ENCODE measurements around the gene SHC2. TPM values are rescaled to one million over a fixed set of nuclear protein-coding genes. Genes with fewer than 3 reads are reported as not detected.

Gene SHC2
- total RNA-seq, 2 experiments from 2014 or later, result 0.40 to 0.53 TPM

GRCh38 chr19:496986-497385, 36.2 kb upstream of the SHC2 start:
- no peaks in the 10 kb centered on the region for H3K9me3 Mint-ChIP-seq
- DNase-seq, result no peak
- H3K4me3 Mint-ChIP-seq, result no peak overlapping the region
- ATAC-seq (ENCODE audit: low read depth), result no peak
- peaks cover 6% of the 10 kb centered on the region for H3K4me1 Mint-ChIP-seq
- H3K27ac Mint-ChIP-seq, result no peak overlapping the region
- POLR2A ChIA-PET, result no interaction called here
- H3K36me3 Mint-ChIP-seq, result peaks cover 2% of the 10 kb centered on the region
- peaks cover 24% of the 10 kb centered on the region for H3K27me3 Mint-ChIP-seq

GRCh38 chr19:496112-496665, 35.4 kb upstream of the SHC2 start, which contains the start of gene MADCAM1:
Gene MADCAM1, plus strand, starts transcription at chr19:496486. Its CDS starts 14 bp downstream, at chr19:496500.
- peaks cover 2% of the 10 kb centered on the region for H3K36me3 Mint-ChIP-seq
- no peak within 1 kb of the TSS for H3K4me3 Mint-ChIP-seq
- peaks cover 6% of the 10 kb centered on the region for H3K4me1 Mint-ChIP-seq
- peaks cover 24% of the 10 kb centered on the region for H3K27me3 Mint-ChIP-seq
- ATAC-seq (ENCODE audit: low read depth), result no peak
- POLR2A ChIA-PET, result interaction anchor here (1.0 to 1.1 kb wide), 2 partner anchors 10 to 14 kb away, joined by 4 to 9 read pairs; no protein-coding TSS in a partner anchor
- H3K27ac Mint-ChIP-seq, result no peak within 1 kb of the TSS
- DNase-seq, result no peak
- no peaks in the 10 kb centered on the region for H3K9me3 Mint-ChIP-seq

- H3K9me3 Mint-ChIP-seq, result no peaks in the 10 kb centered on the region
- H3K27ac Mint-ChIP-seq, result no peak overlapping the region
- H3K27me3 Mint-ChIP-seq, result peaks cover 24% of the 10 kb centered on the region
- H3K4me3 Mint-ChIP-seq, result no peak overlapping the region
- peak; percentile 37 for ATAC-seq (ENCODE audit: low read depth)
- H3K4me1 Mint-ChIP-seq, result peaks cover 6% of the 10 kb centered on the region
- peaks cover 2% of the 10 kb centered on the region for H3K36me3 Mint-ChIP-seq
- DNase-seq, result peak; percentile 80
- POLR2A ChIA-PET, result interaction anchor here (1.0 to 1.1 kb wide), 2 partner anchors 11 to 15 kb away, joined by 4 to 9 read pairs; no protein-coding TSS in a partner anchor
Measured at GRCh38 chr19:495402-496111, 34.7 kb upstream of the SHC2 start.

- peaks cover 24% of the 10 kb centered on the region for H3K27me3 Mint-ChIP-seq
- H3K4me3 Mint-ChIP-seq, result no peak overlapping the region
- DNase-seq, result no peak
- POLR2A ChIA-PET, result interaction anchor here (1.0 to 1.1 kb wide), 2 partner anchors 12 to 15 kb away, joined by 4 to 9 read pairs; no protein-coding TSS in a partner anchor
- H3K36me3 Mint-ChIP-seq, result peaks cover 2% of the 10 kb centered on the region
- peaks cover 7% of the 10 kb centered on the region for H3K4me1 Mint-ChIP-seq
- H3K27ac Mint-ChIP-seq, result no peak overlapping the region
- H3K9me3 Mint-ChIP-seq, result no peaks in the 10 kb centered on the region
- no peak for ATAC-seq (ENCODE audit: low read depth)
Measured at GRCh38 chr19:495081-495401, 34.2 kb upstream of the SHC2 start.

- peaks cover 2% of the 10 kb centered on the region for H3K36me3 Mint-ChIP-seq
- POLR2A ChIA-PET, result interaction anchor here (1.0 kb wide), 1 partner anchor 16 kb away, joined by 3 read pairs; no protein-coding TSS in a partner anchor
- no peak overlapping the region for H3K27ac Mint-ChIP-seq
- H3K4me1 Mint-ChIP-seq, result peaks cover 7% of the 10 kb centered on the region
- no peak for DNase-seq
- no peak overlapping the region for H3K4me3 Mint-ChIP-seq
- ATAC-seq (ENCODE audit: low read depth), result no peak
- H3K27me3 Mint-ChIP-seq, result peaks cover 21% of the 10 kb centered on the region
- H3K9me3 Mint-ChIP-seq, result no peaks in the 10 kb centered on the region
Measured at GRCh38 chr19:494171-495080, 33.6 kb upstream of the SHC2 start.

- ATAC-seq (ENCODE audit: low read depth) (no peak), DNase-seq (no peak)
- POLR2A ChIA-PET, result interaction anchor here (1.0 kb wide), 1 partner anchor 17 kb away, joined by 3 read pairs; no protein-coding TSS in a partner anchor
- peaks cover 2% of the 10 kb centered on the region for H3K36me3 Mint-ChIP-seq
- H3K9me3 Mint-ChIP-seq, result no peaks in the 10 kb centered on the region
- H3K27me3 Mint-ChIP-seq, result peaks cover 14% of the 10 kb centered on the region
- H3K27ac Mint-ChIP-seq, result no peak overlapping the region
- H3K4me3 Mint-ChIP-seq, result no peak overlapping the region
- H3K4me1 Mint-ChIP-seq, result peaks cover 4% of the 10 kb centered on the region
Measured at GRCh38 chr19:493391-494170, 32.7 kb upstream of the SHC2 start.

- POLR2A ChIA-PET, result no interaction called here
- Mint-ChIP-seq H3K4me1 (peaks cover 7% of the 10 kb centered on the region), H3K4me3 (no peak overlapping the region), H3K9me3 (no peaks in the 10 kb centered on the region), H3K27me3 (peaks cover 8% of the 10 kb centered on the region), H3K27ac (no peak overlapping the region), H3K36me3 (peaks cover 2% of the 10 kb centered on the region)
- DNase-seq (no peak), ATAC-seq (ENCODE audit: low read depth) (no peak)
Measured at GRCh38 chr19:492091-492531, 31.3 kb upstream of the SHC2 start.

GRCh38 chr19:491146-491741, 30.4 kb upstream of the SHC2 start:
- POLR2A ChIA-PET, result interaction anchor here (1.2 to 1.9 kb wide), 2 partner anchors 16 to 19 kb away, joined by 5 to 7 read pairs; partner anchors contain the start of gene TPGS1
- Mint-ChIP-seq H3K27me3 (peaks cover 8% of the 10 kb centered on the region), H3K4me1 (peaks cover 7% of the 10 kb centered on the region), H3K9me3 (no peaks in the 10 kb centered on the region), H3K36me3 (peaks cover 2% of the 10 kb centered on the region), H3K4me3 (no peak overlapping the region), H3K27ac (no peak overlapping the region)
- DNase-seq (no peak), ATAC-seq (ENCODE audit: low read depth) (no peak)

- H3K9me3 Mint-ChIP-seq, result no peaks in the 10 kb centered on the region
- H3K4me3 Mint-ChIP-seq, result peak overlapping the region; percentile 81
- H3K36me3 Mint-ChIP-seq, result peaks cover 2% of the 10 kb centered on the region
- H3K4me1 Mint-ChIP-seq, result peaks cover 5% of the 10 kb centered on the region
- H3K27ac Mint-ChIP-seq, result peak overlapping the region; percentile 65
- peaks cover 2% of the 10 kb centered on the region for H3K27me3 Mint-ChIP-seq
- peak; percentile 34 for ATAC-seq (ENCODE audit: low read depth)
- no peak for DNase-seq
- POLR2A ChIA-PET, result interaction anchor here (0.7 to 2.7 kb wide), 7 partner anchors 15 to 44 kb away, joined by 3 to 32 read pairs (median 7); partner anchors contain the start of genes CDC34 and TPGS1
Measured at GRCh38 chr19:489418-490196, 28.8 kb upstream of the SHC2 start.

GRCh38 chr19:488505-489417, 27.9 kb upstream of the SHC2 start:
- H3K36me3 Mint-ChIP-seq, result peaks cover 2% of the 10 kb centered on the region
- DNase-seq, result peak; percentile 98
- H3K27me3 Mint-ChIP-seq, result peaks cover 2% of the 10 kb centered on the region
- ATAC-seq (ENCODE audit: low read depth), result peak; percentile 87
- H3K4me1 Mint-ChIP-seq, result peaks cover 5% of the 10 kb centered on the region
- H3K4me3 Mint-ChIP-seq, result peak overlapping the region; percentile 81
- POLR2A ChIA-PET, result interaction anchor here (0.7 to 2.7 kb wide), 6 partner anchors 16 to 44 kb away, joined by 3 to 32 read pairs (median 6); partner anchors contain the start of genes CDC34 and TPGS1
- no peaks in the 10 kb centered on the region for H3K9me3 Mint-ChIP-seq
- peak overlapping the region; percentile 74 for H3K27ac Mint-ChIP-seq
